HFF-Myc (cell line): ENCODE measurements around the gene PIAS2.
"Not testable (repeated sequence)": the region's sequence is repeated elsewhere in the genome, so short reads cannot be mapped to it uniquely, and the experiment has no call there.

ENCODE experiments used
- DNase-seq: peaks from one replicate; pipeline ENCODE4 v3.0.0-alpha.2; 2011; ENCODE audit warnings: low read depth; ENCODE audit errors: extremely low read depth
- H3K4me3 ChIP-seq: replicated peaks from 2 replicates; pipeline ENCODE4 v1.5.1; 2011; ENCODE audit warnings: low read depth, mild to moderate bottlenecking, control low read depth, low read length
- CTCF ChIP-seq: IDR thresholded peaks from 2 replicates; pipeline ENCODE4 v1.5.1; 2012; ENCODE audit warnings: mild to moderate bottlenecking, low read depth, low read length, control low read depth; ENCODE audit errors: missing control alignments

PIAS2 gene

GRCh38 chr18:46814399-46814798 lies 102.9 kb downstream of the PIAS2 start:
- no peak for TF ChIP-seq CTCF
- no peak overlapping the region for H3K4me3 ChIP-seq
- no peak for DNase-seq

- no peak overlapping the region for H3K4me3 ChIP-seq
- no peak for DNase-seq
- no peak for TF ChIP-seq CTCF
Measured at GRCh38 chr18:46812311-46812710, 105.0 kb downstream of the PIAS2 start.

- no peak for DNase-seq
- no peak for TF ChIP-seq CTCF
- no peak overlapping the region for H3K4me3 ChIP-seq
Measured at GRCh38 chr18:46810481-46811000, 106.8 kb downstream of the PIAS2 start.

GRCh38 chr18:46809145-46809544 lies 108.2 kb downstream of the PIAS2 start:
- DNase-seq: no peak
- no peak overlapping the region for H3K4me3 ChIP-seq
- TF ChIP-seq CTCF: no peak

- not testable (repeated sequence) for DNase-seq, H3K4me3 ChIP-seq
Measured at GRCh38 chr18:46795945-46796344, 121.4 kb downstream of the PIAS2 start.

- no peak overlapping the region for H3K4me3 ChIP-seq
- no peak for TF ChIP-seq CTCF
- no peak for DNase-seq
Measured at GRCh38 chr18:46794607-46795006, 122.7 kb downstream of the PIAS2 start.

GRCh38 chr18:46793565-46793964 lies 123.7 kb downstream of the PIAS2 start:
- TF ChIP-seq CTCF: no peak
- no peak for DNase-seq
- no peak overlapping the region for H3K4me3 ChIP-seq
